ENCODE data around the gene TRIM9.

GRCh38 chr14:51121096-51121495, 26.2 kb upstream of the TRIM9 start:
- TF ChIP-seq, protein P1, sequence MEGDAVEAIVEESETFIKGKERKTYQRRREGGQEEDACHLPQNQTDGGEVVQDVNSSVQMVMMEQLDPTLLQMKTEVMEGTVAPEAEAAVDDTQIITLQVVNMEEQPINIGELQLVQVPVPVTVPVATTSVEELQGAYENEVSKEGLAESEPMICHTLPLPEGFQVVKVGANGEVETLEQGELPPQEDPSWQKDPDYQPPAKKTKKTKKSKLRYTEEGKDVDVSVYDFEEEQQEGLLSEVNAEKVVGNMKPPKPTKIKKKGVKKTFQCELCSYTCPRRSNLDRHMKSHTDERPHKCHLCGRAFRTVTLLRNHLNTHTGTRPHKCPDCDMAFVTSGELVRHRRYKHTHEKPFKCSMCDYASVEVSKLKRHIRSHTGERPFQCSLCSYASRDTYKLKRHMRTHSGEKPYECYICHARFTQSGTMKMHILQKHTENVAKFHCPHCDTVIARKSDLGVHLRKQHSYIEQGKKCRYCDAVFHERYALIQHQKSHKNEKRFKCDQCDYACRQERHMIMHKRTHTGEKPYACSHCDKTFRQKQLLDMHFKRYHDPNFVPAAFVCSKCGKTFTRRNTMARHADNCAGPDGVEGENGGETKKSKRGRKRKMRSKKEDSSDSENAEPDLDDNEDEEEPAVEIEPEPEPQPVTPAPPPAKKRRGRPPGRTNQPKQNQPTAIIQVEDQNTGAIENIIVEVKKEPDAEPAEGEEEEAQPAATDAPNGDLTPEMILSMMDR (conservative IDR thresholded peaks at IDR 0.05; ENCODE audit: low read depth, low read length): no peak
- no peak for TF ChIP-seq EZH2 (IDR thresholded peaks at IDR 0.05; ENCODE audit: borderline replicate concordance, low read depth, low read length, poor library complexity, severe bottlenecking)

Data from A673 (cell line).